ENCODE results near the gene MOB3C. TPM values are rescaled to one million over a fixed set of nuclear protein-coding genes. Genes with fewer than 3 reads are reported as not detected.

Gene MOB3C
- polyA plus RNA-seq, 3 donors: 10.5 to 13.2 (median 11.1) TPM

DNA sequence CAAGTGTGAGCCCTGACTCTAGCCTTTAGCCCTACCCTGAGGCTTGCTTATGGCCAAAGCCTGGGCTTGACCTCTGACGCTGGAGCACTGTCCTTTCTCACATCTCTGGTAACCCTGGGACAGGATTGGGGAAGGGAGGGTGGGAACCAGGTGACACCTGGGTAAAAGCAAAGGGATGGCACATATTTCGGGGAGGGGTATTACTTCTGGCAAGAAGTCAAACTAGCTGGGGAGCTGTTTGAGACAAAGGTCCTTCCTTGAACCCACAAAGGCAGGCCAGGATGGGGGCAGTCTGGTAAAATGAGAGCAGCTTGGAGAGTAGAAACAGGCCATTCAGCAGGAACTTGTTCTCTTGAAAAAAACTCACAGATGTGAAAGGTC is 2.0 kb downstream of the MOB3C start:
- no peak for DNase-seq (ENCODE audit: extremely low read depth in 1 of 11, low read depth in 9 of 11, low spot score in 4 of 11)

- DNase-seq (ENCODE audit: extremely low read depth in 1 of 11, low read depth in 9 of 11, low spot score in 4 of 11): peak in 9 of 11 donors; percentile 25 to 75 (median 54)
Observed at GRCh38 chr1:46613661-46614603, 2.7 kb downstream of the MOB3C start.

DNA sequence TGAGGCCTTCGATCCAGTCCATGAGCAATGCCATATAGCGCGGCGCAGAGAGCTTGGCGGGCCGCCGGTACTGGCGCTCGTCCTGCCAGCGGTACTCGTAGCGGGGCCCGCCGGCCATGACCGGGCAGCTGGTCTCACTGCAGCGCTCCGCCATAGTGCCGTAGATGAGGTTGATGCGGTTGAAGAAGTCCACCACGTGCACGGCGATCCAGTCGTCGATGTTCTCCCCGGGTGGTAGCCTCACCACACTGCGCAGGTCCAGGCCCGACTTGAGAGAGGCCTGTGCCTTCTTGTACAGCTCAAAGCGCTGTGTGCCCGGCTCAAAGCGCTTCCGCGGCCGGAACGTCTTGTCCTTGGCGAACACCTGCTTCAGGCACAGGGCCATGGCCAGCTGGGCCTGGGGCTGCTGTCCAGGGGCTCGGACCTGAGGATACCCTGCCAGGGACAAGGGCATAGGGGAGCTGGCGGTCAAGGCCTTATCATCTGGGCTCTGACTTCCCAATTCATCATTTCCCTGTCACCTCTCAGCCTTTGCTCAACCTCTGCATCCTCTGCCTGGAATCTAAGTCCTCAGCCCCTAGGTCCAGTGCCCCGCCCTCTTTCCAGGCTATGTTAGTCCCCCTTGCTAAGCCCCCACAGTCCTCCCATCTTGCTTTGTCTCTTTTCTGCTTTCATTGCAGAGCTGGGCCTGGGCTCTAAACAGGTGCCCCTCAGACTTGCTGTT is 3.5 kb downstream of the MOB3C start:
- no peak for DNase-seq (ENCODE audit: extremely low read depth in 1 of 11, low read depth in 9 of 11, low spot score in 4 of 11)

DNA sequence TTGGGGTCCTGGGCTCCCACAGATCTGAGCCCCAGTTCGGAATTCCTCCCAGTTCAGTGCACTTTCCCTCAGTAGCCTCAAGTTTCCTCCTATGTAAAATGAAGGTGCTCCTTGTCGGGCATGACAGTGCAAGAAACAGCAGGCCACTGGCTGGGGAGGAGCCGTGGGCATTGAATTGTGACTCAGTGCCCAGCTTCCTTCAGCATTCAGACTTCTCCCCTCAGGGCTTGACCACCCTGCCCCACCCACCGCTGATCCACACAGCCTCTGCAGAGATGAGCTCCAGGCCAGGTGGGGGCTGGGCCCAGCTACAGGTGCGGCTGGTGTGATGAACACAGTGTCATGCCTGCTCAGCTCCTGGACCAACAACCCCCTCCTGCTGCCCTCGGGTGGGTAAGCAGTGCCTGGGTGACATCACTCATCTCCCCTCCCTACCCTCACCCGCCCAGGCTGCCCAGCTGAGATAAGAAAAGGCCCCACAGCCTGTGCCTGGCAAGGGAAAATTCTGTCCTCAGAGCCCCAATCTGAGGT is 4.9 kb downstream of the MOB3C start:
- DNase-seq (ENCODE audit: extremely low read depth in 1 of 11, low read depth in 9 of 11, low spot score in 4 of 11): no peak

DNA sequence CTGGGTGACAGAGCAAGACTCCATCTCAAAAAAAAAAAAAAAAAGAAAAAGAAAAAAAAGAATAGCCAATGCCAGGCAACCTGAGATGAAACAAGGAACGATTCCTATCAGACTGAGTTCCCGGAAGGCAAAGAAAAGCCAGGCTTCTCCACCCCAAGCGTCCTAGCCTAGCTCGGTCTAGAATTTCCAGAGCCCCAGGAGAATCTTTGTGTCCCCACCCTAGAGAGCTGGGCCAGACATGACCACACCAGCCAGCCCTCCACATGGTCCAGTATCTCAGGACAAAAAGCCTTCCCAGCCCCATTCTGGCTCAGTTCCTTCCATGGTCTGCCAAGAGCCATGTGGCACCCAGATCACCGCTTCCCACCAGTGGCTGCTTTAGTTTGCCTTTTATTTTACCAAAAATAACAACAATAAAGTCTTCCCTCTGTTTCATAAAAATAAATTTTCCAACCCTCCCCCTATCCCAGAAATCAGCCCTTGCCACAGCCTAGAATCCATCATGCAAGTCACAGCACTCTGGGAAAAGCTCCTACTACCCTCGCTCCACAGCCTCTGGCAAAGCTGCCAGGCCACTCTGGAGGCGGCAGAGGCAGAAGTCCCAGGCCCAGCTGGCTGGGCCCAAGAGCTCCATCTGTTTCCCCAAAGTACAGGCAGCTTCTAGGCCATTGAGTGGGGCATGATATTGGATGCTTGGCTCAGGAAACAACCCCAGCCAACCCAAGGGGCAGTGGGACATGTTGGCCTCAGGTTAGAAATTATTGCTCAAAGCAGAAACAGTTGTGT is 9.1 kb downstream of the MOB3C start:
- no peak for DNase-seq (ENCODE audit: extremely low read depth in 1 of 11, low read depth in 9 of 11, low spot score in 4 of 11)

GRCh38 chr1:46606255-46606965 is 10.2 kb downstream of the MOB3C start:
- no peak for DNase-seq (ENCODE audit: extremely low read depth in 1 of 11, low read depth in 9 of 11, low spot score in 4 of 11)

- no peak for DNase-seq (ENCODE audit: extremely low read depth in 1 of 11, low read depth in 9 of 11, low spot score in 4 of 11)
Observed at GRCh38 chr1:46605232-46605631, 11.4 kb downstream of the MOB3C start.

DNA sequence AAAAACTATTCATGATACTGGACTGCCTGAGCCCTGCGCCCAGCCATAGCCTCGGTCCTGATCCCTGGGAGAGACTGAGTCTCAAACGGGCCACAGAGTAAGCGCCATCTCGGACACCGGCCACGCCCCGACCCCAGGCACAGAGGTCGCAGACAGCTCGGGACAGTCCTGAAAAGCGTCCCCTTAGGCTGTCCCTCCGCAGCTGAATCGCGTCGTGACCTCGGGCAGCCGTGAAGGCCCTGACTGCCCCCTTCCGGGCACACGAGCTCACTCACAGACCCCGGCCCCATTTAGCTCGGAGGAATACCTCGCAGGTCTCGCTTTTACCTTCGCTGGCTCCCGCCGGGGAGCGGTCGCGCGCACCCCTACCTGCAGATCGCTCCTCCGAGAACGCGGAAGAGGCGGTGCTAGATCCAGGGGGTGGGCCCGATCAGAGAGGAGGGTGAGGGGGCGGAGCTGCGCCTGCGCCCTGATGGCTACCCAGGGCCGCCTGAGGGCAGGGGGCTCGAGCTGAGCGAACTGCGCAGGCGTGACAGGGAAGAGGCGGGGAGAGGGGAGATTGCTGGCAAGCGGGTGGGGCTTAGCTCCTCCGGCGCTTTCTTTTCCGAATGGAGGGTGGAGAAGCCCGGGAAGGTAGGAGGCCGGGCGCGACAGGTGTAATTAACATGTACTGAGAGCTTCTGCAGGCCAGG is 12.6 kb downstream of the MOB3C start, which contains the start of gene MKNK1:
MKNK1 (minus strand) TSS at position 411 of the 692 bp plus-strand sequence. CDS start 20,941 bp downstream, outside the sequence.
- peak; percentile 87 to 96 (median 93) for DNase-seq (ENCODE audit: extremely low read depth in 1 of 11, low read depth in 9 of 11, low spot score in 4 of 11)

DNA sequence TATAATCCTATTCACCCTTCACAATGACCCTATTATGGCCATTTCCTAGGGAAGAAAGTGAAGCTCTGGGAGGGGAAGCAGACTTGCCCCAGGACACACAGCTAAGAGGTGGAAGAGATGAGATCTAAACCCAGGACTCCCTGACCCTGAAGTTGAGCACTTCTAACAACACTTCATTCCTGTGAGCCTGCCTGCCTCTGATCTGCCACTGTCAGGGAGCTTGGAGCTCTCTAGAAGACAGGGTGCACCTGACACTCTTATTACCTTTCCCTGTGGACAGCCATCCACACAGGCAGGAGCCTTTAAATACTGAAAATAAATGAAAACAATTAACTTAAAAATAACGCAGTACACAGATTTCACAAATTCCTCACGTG is 13.1 kb downstream of the MOB3C start:
- no peak for DNase-seq (ENCODE audit: extremely low read depth in 1 of 11, low read depth in 9 of 11, low spot score in 4 of 11)

DNA sequence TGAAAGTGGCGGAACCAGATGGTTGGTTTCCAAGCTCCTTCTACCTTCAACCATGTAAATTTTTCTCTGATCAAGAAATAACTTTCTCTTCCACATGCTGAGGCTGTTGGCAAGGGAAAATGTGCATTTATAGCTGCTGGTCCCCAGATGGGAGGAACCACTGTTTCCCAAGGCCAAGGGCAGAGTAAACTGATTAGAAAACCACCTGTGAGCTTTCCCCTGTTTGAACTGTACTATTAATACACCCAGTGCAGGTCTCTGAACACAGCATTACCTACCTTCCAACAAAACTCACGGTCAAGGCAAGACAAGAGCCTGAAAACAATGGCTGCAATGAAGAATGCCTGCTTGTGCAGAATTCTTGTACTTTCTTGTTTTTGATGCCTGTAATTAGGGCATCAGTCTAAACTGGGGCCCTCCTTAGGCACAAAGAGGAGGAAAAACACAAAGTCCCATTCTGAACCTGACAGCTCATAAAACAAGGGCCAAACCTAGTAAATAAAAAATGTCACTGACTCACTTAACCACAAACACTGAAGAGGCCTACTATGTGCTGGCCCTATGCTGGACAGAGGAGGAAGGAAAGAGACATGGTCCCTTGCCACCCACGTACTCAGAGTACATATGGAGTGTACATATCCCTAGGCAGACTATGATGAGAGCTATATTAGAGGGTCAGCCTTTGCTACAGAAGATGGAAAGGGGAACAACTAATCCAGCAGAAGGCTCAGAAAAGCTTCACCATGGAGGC is 15.2 kb downstream of the MOB3C start:
- no peak for DNase-seq (ENCODE audit: extremely low read depth in 1 of 11, low read depth in 9 of 11, low spot score in 4 of 11)

DNA sequence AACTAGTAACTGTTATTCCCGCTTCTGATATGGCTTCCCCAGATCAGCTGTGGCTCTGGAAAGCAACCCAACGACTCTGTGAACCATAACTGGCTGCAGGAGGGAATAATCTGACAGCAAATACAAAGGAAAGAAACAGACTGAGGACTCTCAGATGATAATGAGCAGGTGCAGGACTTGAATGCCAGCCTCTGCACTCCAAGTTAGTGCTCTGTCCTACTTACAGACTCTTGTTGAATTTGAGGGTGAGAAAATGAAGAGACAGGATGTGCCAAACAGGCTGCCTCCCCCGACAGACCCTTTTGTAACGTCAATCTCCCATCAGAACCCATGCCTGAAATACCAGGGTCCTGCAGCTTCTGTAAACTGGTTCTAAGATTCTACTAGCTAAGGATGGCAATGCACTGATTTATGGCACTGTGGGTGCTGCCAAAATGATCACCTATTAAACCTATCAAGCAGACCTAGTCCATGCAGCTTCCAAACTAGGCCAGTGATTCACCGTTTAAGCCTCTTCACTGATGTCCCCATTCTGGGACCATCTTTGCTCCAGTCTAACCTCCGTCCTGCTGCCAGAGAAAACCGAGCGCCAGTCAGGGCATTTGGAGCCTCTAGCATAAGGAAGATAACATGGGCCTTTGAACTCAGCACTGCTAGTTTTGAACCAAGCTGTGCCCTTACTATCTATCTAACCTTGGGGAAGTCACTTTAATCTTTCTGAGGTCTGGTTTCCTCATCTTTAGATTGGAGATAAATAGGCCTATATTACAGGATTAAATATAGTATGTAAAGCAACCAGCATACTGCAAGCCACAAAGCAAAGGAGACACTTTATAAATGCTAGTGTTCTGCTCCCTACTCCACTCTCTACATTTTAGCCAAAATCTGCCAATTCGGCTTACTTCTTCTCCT is 17.3 kb downstream of the MOB3C start:
- no peak for DNase-seq (ENCODE audit: extremely low read depth in 1 of 11, low read depth in 9 of 11, low spot score in 4 of 11)

DNA sequence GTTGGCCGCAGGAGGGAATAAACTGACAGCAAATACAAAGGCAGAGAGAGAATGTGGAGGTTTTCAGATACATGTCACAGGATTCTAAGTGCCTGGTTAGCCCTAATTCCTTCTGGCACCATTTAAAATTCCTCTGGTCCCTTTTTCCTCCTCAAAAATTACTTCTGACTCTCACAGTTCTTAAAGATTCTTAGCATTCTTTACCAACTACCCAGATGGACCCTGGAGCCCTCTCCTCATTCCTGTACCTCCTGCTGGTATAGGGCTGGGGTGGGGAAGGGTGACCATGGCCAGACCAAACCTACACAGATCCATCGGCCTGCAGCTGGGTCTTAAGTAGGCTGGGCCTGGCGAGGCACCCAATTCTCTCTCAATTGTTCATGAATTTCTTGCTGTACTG is 19.8 kb downstream of the MOB3C start:
- DNase-seq (ENCODE audit: extremely low read depth in 1 of 11, low read depth in 9 of 11, low spot score in 4 of 11): no peak

DNA sequence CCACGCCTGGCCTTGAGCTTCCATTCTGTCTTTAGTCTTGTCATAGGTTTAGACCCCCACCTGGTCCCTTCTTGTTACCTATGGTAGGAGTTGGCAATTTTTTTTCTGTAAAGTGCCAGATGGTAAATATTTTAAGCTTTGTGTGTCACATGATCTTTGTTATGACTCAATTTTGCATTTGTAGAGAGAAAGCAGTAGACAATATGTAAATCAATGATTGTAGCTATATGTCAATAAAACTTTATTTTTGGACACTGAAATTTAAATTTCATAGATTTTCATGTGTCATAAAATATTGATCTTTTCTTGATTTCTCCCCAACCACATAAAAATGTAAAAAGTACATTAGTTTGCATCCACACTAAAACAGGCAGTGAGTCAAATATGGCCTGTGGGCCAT is 20.6 kb downstream of the MOB3C start:
- DNase-seq (ENCODE audit: extremely low read depth in 1 of 11, low read depth in 9 of 11, low spot score in 4 of 11): no peak

- no peak for DNase-seq (ENCODE audit: extremely low read depth in 1 of 11, low read depth in 9 of 11, low spot score in 4 of 11)
Observed at GRCh38 chr1:46595127-46595526, 21.5 kb downstream of the MOB3C start.

- DNase-seq (ENCODE audit: extremely low read depth in 1 of 11, low read depth in 9 of 11, low spot score in 4 of 11): no peak
Observed at GRCh38 chr1:46594063-46594462, 22.5 kb downstream of the MOB3C start.

GRCh38 chr1:46592823-46593222 is 23.8 kb downstream of the MOB3C start:
- DNase-seq (ENCODE audit: extremely low read depth in 1 of 11, low read depth in 9 of 11, low spot score in 4 of 11): no peak

Measured in renal cortex interstitium (tissue), 11 donors.